NCI-H510A treated with DMSO at 0.1 percent for 48 hours (cell line): Measurements from ENCODE around the gene TUB.
A peak's percentile ranks its signal among the peaks of the same experiment; 100 is the strongest.

ENCODE experiments used
- DNase-seq: peaks from one replicate; lab custom pipeline; 2025; lab: John Stamatoyannopoulos, UW

TUB gene

DNA sequence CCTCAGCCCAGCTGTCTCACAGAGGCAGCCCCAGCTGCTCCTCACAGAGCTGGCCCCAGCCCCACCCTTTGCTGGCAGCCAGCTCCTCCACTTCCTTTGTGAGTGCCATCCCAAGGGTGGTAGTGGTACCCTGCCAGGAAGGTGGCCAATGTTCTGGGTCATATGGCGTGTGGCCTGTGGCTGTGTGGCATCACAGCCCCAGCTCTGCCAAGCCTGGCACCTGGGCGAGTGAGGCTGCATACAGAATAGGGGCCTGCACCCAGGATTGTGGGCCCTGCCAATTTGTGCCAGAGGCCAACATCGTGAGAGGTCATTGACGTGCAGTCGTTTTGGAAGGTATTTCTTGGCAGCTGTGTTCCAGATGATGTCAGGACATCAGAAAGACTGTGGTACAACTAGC is 10.7 kb downstream of the TUB start:
- no peak for DNase-seq

- DNase-seq: peak; percentile 11
Measured at GRCh38 chr11:8092587-8093424, 11.8 kb downstream of the TUB start.

- no peak for DNase-seq
Measured at GRCh38 chr11:8093931-8094575, 13.0 kb downstream of the TUB start.

DNA sequence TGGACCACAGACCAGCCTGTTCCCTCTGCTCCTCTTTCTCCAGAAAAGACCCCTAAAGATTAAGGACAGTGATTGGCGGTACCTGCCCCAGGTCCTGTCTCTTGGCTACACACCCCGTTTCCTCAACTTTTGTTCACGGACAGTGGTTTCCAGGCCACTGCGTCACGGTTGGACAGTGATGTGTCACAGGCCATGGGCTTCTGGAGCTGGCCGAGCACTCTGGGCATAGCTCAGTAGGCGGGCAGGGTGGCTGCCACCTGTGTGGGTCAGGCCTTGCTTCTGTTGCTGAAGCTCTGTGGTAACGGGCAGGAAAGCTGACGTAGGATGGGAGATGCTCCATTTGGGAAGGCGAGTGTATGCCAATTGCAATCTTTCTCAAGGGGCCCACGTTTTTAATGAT is 13.6 kb downstream of the TUB start:
- DNase-seq: no peak

GRCh38 chr11:8095371-8095770 is 14.4 kb downstream of the TUB start:
- DNase-seq: no peak

GRCh38 chr11:8095806-8096522 is 15.0 kb downstream of the TUB start:
- no peak for DNase-seq

DNA sequence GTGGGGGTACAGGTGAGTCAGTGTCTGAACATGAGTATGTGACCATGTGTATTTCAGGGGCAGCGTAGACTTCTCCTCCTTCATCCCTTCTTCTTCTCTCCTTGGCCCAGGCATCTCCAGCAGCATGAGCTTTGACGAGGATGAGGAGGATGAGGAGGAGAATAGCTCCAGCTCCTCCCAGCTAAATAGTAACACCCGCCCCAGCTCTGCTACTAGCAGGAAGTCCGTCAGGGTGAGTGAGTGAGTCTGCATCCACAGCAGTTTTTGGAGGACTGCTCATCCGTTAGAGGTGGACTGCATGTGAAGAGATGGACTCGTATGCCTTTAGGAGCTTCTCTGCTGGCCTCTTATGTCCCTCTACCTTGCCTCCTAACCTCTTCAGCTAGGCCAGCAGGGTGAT is 15.6 kb downstream of the TUB start:
- DNase-seq: no peak

- DNase-seq: no peak
Measured at GRCh38 chr11:8097062-8097461, 16.1 kb downstream of the TUB start.

DNA sequence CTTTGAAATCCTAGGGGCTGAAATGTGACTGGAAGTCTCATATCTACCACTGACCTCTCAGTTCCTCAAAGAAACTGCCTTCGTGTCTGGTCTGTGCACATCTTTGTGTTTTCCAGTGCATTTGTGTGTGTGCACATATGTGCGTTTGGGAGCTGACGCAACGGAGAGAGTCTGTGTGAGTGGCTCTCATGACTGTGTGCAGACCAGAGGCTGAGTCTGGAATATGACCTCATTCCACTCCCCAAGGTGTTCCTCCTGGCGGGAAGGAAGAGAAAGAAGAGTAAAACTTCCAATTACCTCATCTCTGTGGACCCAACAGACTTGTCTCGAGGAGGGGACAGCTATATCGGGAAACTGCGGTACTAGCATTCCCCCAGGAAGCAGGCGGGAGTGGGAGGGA is 16.5 kb downstream of the TUB start:
- no peak for DNase-seq

GRCh38 chr11:8097926-8098325 is 16.9 kb downstream of the TUB start:
- DNase-seq: no peak

- DNase-seq: no peak
Measured at GRCh38 chr11:8098361-8098760, 17.4 kb downstream of the TUB start.

- no peak for DNase-seq
Measured at GRCh38 chr11:8098879-8099278, 17.9 kb downstream of the TUB start.

DNA sequence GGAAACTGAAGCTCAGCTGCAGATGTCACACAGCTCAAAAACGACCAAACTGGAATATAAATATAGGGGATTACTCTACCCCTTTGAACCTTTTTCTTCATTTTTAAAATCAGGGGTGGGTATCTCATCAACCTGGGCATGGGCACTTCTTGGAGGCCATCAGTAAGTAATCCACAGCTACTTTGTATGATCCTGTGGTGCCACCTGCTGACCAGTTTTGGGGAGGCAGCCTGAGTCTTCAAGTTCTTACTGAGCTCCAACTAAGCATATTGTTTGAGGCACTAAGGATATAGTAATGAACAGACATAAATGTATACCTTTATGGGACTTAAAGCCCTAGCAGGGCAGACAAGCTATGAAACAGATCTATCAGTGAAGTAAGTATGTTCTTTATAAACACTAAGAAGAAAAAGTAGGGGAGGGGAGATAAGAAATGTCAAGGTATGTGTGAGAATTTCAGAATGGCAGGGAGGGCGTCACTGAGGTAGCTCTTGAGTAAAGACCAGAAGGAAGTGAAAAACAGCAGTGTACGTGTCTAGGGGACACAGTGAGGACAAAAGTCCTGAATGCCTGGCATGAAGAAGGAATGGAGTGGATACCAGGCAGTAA is 18.4 kb downstream of the TUB start:
- DNase-seq: peak; percentile 23

DNA sequence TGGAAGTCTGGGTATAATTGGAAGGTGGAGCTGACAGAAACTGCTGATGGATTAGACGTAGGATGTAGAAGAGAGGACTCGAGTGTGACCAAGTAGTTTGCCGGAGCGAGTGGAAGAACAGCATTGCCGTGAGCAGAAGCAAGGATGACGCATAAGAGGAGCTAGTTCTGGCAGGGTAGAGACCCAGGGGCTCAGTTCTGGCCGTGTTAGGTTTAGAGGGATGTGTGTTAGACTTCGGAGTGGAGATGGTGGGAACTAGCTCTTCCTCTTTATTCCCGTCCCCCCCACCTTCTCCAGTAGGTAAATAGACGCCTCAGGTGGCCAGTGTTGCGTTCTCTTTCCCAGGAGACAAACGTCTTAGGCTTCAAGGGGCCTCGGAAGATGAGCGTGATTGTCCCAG is 19.1 kb downstream of the TUB start:
- no peak for DNase-seq

DNA sequence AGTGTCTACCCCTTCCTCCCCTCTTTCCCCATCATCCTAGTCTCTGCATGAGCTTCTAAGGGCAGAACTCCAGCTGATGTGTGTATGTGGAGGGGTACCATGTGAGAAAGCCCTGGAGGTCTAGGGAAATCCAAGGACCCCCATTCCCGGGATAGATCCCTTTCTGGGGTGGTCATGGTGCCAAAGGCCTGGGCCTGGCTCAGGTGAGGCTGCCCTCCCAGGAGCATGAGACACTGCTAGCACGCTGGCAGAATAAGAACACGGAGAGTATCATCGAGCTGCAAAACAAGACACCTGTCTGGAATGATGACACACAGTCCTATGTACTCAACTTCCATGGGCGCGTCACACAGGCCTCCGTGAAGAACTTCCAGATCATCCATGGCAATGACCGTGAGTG is 19.6 kb downstream of the TUB start:
- no peak for DNase-seq

GRCh38 chr11:8101421-8101820 is 20.4 kb downstream of the TUB start:
- DNase-seq: no peak

DNA sequence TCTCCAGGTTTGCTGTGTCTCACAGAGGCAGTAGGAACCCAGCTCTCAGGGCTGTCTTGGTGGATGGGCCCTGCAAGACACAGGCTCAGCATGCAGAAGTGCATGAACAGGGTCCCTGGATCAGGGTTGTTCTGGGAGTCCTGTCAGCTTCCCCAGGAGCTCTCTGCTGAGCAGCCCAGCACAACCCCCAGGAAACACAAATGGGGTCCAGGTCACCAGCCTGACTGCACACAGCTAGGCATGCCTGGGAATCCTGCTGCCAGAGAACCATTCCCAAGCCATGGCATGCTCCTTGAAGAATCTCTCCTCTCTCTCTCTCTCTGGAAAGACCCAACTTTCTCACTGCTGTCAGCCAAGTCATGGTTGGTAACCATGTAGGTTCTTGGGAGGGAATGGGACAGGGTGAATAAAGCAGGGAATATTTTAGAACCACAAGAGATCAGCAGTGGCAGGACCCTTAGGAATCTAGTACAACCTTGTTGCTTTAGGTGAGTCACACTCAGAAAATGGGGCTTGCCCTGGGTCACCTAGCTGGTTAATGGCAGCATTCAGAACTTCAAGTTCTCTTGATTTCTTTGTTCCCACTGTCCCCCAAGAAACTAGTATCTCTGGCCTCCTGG is 21.4 kb downstream of the TUB start:
- DNase-seq: no peak

DNA sequence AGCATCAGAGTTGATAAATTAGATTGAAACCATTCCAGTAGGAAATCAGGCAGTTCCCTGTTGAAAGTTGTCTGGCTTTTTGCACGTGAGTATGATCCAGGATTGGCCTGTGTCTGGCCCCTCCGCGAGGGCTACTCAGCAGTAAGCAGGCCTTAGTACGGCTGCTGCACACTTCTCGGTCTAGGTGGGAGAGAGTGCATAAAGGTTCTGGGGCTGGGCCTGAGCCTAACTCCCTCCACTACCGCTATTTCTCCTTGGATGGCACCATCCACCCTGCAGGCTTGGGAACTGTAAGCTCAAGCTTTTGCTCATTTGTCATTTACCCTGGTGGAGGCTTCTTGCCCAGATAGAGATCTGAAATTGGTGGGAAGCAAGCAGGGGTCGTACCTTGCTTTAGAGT is 22.0 kb downstream of the TUB start:
- no peak for DNase-seq

DNA sequence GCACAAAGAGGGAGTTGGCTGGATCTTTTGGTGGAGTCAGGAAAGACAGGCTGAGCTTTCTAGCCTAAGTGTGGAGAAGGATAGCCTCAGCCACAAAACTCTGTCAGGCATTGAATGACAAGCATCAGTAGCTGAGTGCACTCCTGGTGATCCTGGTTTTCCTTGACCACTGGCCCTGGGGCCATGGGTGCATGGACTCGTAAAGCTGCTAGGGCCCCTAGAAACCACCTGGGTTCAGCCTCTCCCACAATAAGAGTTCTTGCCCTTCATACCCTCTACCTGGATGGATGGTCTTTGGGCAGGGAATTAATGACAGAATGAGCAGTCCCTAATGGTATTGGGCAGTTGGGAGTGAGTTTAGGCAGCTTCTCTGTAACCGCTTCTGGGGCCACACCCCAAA is 22.9 kb downstream of the TUB start:
- no peak for DNase-seq

GRCh38 chr11:8105133-8105532 is 24.1 kb downstream of the TUB start:
- DNase-seq: no peak

- DNase-seq: no peak
Measured at GRCh38 chr11:8105666-8106065, 24.7 kb downstream of the TUB start.

GRCh38 chr11:8106679-8107078 is 25.7 kb downstream of the TUB start:
- no peak for DNase-seq
